Heart left ventricle (tissue), 16 donors: Measurements from ENCODE around the gene CLDN7. TPM values are rescaled to one million over a fixed set of nuclear protein-coding genes. Genes with fewer than 3 reads are reported as not detected.

Source experiments
- ATAC-seq, 4 donors: fragments of 200-7000 bp; cut with Tn5 transposase; one replicate each; pipeline ENCODE4 v1.9.1; 2020 to 2022; ENCODE audit warnings: moderate library complexity in 4 of 4, mild to moderate bottlenecking in 3 of 4, moderate number of reproducible peaks in 1 of 4
- DNase-seq, 5 donors: peaks; one replicate each; pipeline ENCODE4 v3.0.0-alpha.2; 2020
- H3K27ac ChIP-seq, 12 donors: fragments of 200-600 bp; sonication (generic) in 4 of 12; one replicate each; pipeline versions ENCODE4 v1.5.0 to v1.8.0; 2016 to 2022; ENCODE audit warnings: mild to moderate bottlenecking in 2 of 12
- H3K27me3 ChIP-seq, 9 donors: fragments of 200-600 bp; sonication (generic) in 2 of 9; one replicate each; pipeline versions ENCODE4 v1.5.1 to v1.8.0; 2016 to 2022; ENCODE audit warnings: mild to moderate bottlenecking in 3 of 9
- H3K36me3 ChIP-seq, 9 donors: fragments of 200-600 bp; sonication (generic) in 2 of 9; one replicate each; pipeline versions ENCODE4 v1.5.0 to v1.8.0; 2018 to 2022; ENCODE audit warnings: mild to moderate bottlenecking in 2 of 9
- H3K4me1 ChIP-seq, 12 donors: fragments of 200-600 bp; sonication (generic) in 4 of 12; one replicate each; pipeline versions ENCODE4 v1.5.0 to v1.8.0; 2016 to 2022; ENCODE audit warnings: mild to moderate bottlenecking in 3 of 12
- H3K4me3 ChIP-seq, 12 donors: fragments of 200-600 bp; sonication (generic) in 4 of 12; one replicate each; pipeline versions ENCODE4 v1.5.0 to v1.8.0; 2017 to 2022; ENCODE audit warnings: mild to moderate bottlenecking in 9 of 12, moderate library complexity in 4 of 12
- H3K9me3 ChIP-seq, 12 donors: fragments of 200-600 bp; sonication (generic) in 4 of 12; one replicate each; pipeline versions ENCODE4 v1.5.0 to v1.8.0; 2016 to 2022; ENCODE audit warnings: mild to moderate bottlenecking in 1 of 12
- CTCF ChIP-seq, 12 donors: fragments of 200-600 bp; sonication (generic) in 4 of 12; IDR thresholded peaks; one replicate each; pipeline versions ENCODE4 v1.5.0 to v1.8.0; 2018 to 2022; ENCODE audit warnings: antibody characterized with exemption in 12 of 12, mild to moderate bottlenecking in 5 of 12
- POLR2A ChIP-seq, 2 donors: fragments of 450-650 bp; IDR thresholded peaks; one replicate each; pipeline ENCODE4 v1.6.1; 2017; ENCODE audit warnings: antibody characterized with exemption in 2 of 2, mild to moderate bottlenecking in 2 of 2, moderate library complexity in 2 of 2
- WGBS, 4 donors: extraction: QIAGEN DNeasy Blood & Tissue Kit in 2 of 4; methylation state at CpG; one replicate each; pipeline versions ENCODE4 v1.1.5 to v1.1.7; 2013 to 2018; 5-methylcytosine and 5-hydroxymethylcytosine counted together
- intact Hi-C, 10 donors: fragments of 100-400 bp; cut with DNase I; formaldehyde crosslinking; loops; one replicate each; pipeline versions ENCODE4 v1.11.1 to v1.14.2; 2022
- polyA plus RNA-seq, 2 donors: library from polyadenylated mRNA; stranded (reverse); fragments of 200-250 nt; gene quantifications; one replicate each; pipeline ENCODE4 v1.2.3, GENCODE V29; 2013
- total RNA-seq, 9 donors: library from RNA; depleted of rRNA in 2 of 9; stranded (reverse); fragments of >200 nt in 2 of 9; fragmentation: NEBNext Ultra II Directional in 3 of 9; extraction: Animal tissue kit (Norgen Biotek cat#: 25700) in 3 of 9; gene quantifications; one replicate each; pipeline versions ENCODE4 v1.1.0 to v1.2.4, GENCODE V29; 2016 to 2023
- donor health status: ischemic (EF 13 %, LVEDD 7.1; RV severe dilation, severe dysfunction).
- donor health status: healthy with polysubstance abuse.
- donor health status: DM: no; HTN: yes; CAD: no.
- donor health status: DM: no; HTN: no; CAD: no.
- donor health status: ischemic (EF 25% LVEDD 6.9; RV normal size, moderate dysfunction).
- donor health status: ischemic (EF 25% LVEDD 5.7; RV mildly dilated, moderate dysfunction).
- donor health status: healthy.
- donor health status: DM: yes; HTN: yes; CAD: no.
- donor health status: ischemic (EF 35%, LVEDD 5.7; RV mildly dilated, moderate dysfunction).
- donor health status: nonischemic (EF 11% LVEDD 7.7; RV severe dilation, severe dysfunction).
- donor health status: DM: yes; HTN: yes; CAD: no.
- donor health status: PGD.
- donor health status: ischemic (EF 29% LVEDD 5.4; RV normal size, mild dysfunction).
- donor health status: nonischemic (EF 23%, LVEDD 6.1; RV moderate dilation, normal function).

Gene CLDN7
- total and polyA plus RNA-seq, 11 donors: 0.36 to 2.6 (median 1.3) TPM; not detected in 2

GRCh38 chr17:7251661-7252175, 10.6 kb downstream of the CLDN7 start, which contains the start of gene CTDNEP1:
CTDNEP1 (minus strand) TSS chr17:7251734; CDS start chr17:7251296, 438 bp downstream.
- peaks cover 8 to 46% (median 37%) of the 10 kb centered on the region in 12 donors for H3K4me1 ChIP-seq
- ATAC-seq (peak; percentile 92 to 96 (median 95)), DNase-seq (peak; percentile 98 to 99 (median 98))
- WGBS, 4 donors: 0 to 2% (median 1%) methylated on average over 17 to 41 of the region's 41 CpGs
- intact Hi-C loops: loop anchor here in 5 of 10 donors (1.0 to 10.0 kb wide), 5 partner anchors 12 to 323 kb away; partner anchors contain the start of genes EIF5A (in 3 of the 5), CD68 (in 1 of the 5), PHF23 (in 1 of the 5) and SLC2A4 (in 1 of the 5)
- peak within 1 kb of the TSS; percentile 57 to 100 (median 94) for H3K4me3 ChIP-seq
- peak within 1 kb of the TSS; percentile 96 to 100 (median 99) for H3K27ac ChIP-seq
- no peaks in the 10 kb centered on the region for H3K9me3 ChIP-seq
- TF ChIP-seq POLR2A (IDR thresholded peaks at IDR 0.05) (peak in 1 of 2 donors; percentile 39), CTCF (IDR thresholded peaks at IDR 0.05) (no peak)
- no peaks in the 10 kb centered on the region for H3K27me3 ChIP-seq
- H3K36me3 ChIP-seq: peaks cover 0 to 38% (median 34%) of the 10 kb centered on the region in 9 donors

- WGBS, 4 donors: 0 to 2% (median 1%) methylated on average over 12 to 55 of the region's 55 CpGs
- no peaks in the 10 kb centered on the region for H3K9me3 ChIP-seq
- intact Hi-C loops: loop anchor here in 2 of 10 donors (5.0 to 10.0 kb wide), 2 partner anchors 56 to 324 kb away; partner anchors contain the start of genes CD68 (in 1 of the 2) and EIF5A (in 1 of the 2)
- H3K27me3 ChIP-seq: no peaks in the 10 kb centered on the region
- peaks cover 0 to 38% (median 34%) of the 10 kb centered on the region in 9 donors for H3K36me3 ChIP-seq
- TF ChIP-seq POLR2A (IDR thresholded peaks at IDR 0.05) (no peak), CTCF (IDR thresholded peaks at IDR 0.05) (no peak)
- peak in 1 of 5 donors; percentile 21 for DNase-seq
- H3K27ac ChIP-seq: peak overlapping the region; percentile 96 to 100 (median 99)
- ATAC-seq: no peak
- H3K4me1 ChIP-seq: peaks cover 8 to 46% (median 37%) of the 10 kb centered on the region in 12 donors
- H3K4me3 ChIP-seq: peak overlapping the region; percentile 57 to 100 (median 94)
Measured at GRCh38 chr17:7250695-7251627, 11.3 kb downstream of the CLDN7 start.

- H3K4me1 ChIP-seq: peaks cover 8 to 46% (median 37%) of the 10 kb centered on the region in 12 donors
- WGBS, 4 donors: 72 to 82% (median 81%) methylated on average over 7 of the region's 7 CpGs
- H3K9me3 ChIP-seq: no peaks in the 10 kb centered on the region
- no peaks in the 10 kb centered on the region for H3K27me3 ChIP-seq
- no peak for ATAC-seq
- H3K27ac ChIP-seq: peak overlapping the region in 9 of 12 donors; percentile 6 to 99 (median 98)
- intact Hi-C loops: loop anchor here in 3 of 10 donors (5.0 to 10.0 kb wide), 4 partner anchors 38 to 595 kb away; partner anchors contain the start of genes CD68 (in 2 of the 3) and EIF5A (in 1 of the 3)
- peaks cover 0 to 38% (median 34%) of the 10 kb centered on the region in 9 donors for H3K36me3 ChIP-seq
- DNase-seq: no peak
- H3K4me3 ChIP-seq: peak overlapping the region in 9 of 12 donors; percentile 86 to 100 (median 96)
- TF ChIP-seq POLR2A (IDR thresholded peaks at IDR 0.05) (no peak), CTCF (IDR thresholded peaks at IDR 0.05) (no peak)
Measured at GRCh38 chr17:7249830-7250229, 12.4 kb downstream of the CLDN7 start.
